ENCODE measurements around the gene GDNF.
A peak's percentile ranks its signal among the peaks of the same experiment; 100 is the strongest.

GDNF gene

DNA sequence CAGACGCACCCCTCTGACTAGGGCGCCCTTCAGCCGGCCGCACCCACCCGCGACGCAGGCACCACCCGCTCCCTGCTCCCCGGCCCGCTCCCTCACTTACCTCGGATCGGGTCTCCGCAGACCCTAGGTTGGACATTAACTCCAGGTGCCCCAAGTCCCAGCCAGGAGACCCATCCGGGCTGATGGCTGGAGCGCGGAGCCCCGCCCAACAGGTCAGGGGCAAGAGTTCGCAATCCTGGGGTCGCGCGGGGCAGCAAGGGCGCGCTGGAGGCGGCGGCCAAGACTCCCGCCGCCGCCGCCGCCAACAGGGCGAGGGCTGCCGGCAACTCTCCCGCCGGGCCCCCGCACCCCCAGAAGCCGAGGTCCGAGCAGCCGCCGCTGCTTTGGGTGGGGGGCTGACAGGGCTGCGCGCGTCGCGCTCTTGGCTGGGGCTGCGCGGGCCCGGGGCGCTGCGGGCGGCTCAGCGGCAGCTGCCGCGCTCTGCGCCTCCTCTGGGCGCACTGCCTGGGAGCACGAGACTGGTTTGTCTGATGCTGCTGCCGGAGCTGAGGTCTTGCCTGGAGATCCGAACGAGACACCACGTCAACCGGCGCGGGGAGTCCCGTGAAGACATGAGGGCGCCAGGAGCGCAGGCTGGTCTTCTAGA, at the start of gene GDNF (continued):
- TF ChIP-seq, protein P1, sequence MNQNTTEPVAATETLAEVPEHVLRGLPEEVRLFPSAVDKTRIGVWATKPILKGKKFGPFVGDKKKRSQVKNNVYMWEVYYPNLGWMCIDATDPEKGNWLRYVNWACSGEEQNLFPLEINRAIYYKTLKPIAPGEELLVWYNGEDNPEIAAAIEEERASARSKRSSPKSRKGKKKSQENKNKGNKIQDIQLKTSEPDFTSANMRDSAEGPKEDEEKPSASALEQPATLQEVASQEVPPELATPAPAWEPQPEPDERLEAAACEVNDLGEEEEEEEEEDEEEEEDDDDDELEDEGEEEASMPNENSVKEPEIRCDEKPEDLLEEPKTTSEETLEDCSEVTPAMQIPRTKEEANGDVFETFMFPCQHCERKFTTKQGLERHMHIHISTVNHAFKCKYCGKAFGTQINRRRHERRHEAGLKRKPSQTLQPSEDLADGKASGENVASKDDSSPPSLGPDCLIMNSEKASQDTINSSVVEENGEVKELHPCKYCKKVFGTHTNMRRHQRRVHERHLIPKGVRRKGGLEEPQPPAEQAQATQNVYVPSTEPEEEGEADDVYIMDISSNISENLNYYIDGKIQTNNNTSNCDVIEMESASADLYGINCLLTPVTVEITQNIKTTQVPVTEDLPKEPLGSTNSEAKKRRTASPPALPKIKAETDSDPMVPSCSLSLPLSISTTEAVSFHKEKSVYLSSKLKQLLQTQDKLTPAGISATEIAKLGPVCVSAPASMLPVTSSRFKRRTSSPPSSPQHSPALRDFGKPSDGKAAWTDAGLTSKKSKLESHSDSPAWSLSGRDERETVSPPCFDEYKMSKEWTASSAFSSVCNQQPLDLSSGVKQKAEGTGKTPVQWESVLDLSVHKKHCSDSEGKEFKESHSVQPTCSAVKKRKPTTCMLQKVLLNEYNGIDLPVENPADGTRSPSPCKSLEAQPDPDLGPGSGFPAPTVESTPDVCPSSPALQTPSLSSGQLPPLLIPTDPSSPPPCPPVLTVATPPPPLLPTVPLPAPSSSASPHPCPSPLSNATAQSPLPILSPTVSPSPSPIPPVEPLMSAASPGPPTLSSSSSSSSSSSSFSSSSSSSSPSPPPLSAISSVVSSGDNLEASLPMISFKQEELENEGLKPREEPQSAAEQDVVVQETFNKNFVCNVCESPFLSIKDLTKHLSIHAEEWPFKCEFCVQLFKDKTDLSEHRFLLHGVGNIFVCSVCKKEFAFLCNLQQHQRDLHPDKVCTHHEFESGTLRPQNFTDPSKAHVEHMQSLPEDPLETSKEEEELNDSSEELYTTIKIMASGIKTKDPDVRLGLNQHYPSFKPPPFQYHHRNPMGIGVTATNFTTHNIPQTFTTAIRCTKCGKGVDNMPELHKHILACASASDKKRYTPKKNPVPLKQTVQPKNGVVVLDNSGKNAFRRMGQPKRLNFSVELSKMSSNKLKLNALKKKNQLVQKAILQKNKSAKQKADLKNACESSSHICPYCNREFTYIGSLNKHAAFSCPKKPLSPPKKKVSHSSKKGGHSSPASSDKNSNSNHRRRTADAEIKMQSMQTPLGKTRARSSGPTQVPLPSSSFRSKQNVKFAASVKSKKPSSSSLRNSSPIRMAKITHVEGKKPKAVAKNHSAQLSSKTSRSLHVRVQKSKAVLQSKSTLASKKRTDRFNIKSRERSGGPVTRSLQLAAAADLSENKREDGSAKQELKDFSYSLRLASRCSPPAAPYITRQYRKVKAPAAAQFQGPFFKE (tag by site-specific recombination; IDR thresholded peaks at IDR 0.05; ENCODE audit: borderline replicate concordance): no peak
- TF ChIP-seq, protein P2, sequence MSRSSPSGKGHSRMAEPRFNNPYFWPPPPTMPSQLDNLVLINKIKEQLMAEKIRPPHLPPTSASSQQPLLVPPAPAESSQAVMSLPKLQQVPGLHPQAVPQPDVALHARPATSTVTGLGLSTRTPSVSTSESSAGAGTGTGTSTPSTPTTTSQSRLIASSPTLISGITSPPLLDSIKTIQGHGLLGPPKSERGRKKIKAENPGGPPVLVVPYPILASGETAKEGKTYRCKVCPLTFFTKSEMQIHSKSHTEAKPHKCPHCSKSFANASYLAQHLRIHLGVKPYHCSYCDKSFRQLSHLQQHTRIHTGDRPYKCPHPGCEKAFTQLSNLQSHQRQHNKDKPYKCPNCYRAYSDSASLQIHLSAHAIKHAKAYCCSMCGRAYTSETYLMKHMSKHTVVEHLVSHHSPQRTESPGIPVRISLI (tag by site-specific recombination; IDR thresholded peaks at IDR 0.05): no peak
- TF ChIP-seq ZBTB8A (tag by site-specific recombination; IDR thresholded peaks at IDR 0.05): no peak
- TF ChIP-seq ZBTB7A (tag by site-specific recombination; IDR thresholded peaks at IDR 0.05; ENCODE audit: low read depth): no peak
- no peak for TF ChIP-seq ZNF121 (tag by site-specific recombination; IDR thresholded peaks at IDR 0.05)
- TF ChIP-seq ZNF426 (tag by site-specific recombination; IDR thresholded peaks at IDR 0.05): no peak
- TF ChIP-seq ZNF530 (tag by site-specific recombination; IDR thresholded peaks at IDR 0.05; ENCODE audit: low read depth): no peak
- 0 out of 2 replicates have a peak, but pooled peaks have one; percentile 26 for TF ChIP-seq ZSCAN30 (tag by site-specific recombination; IDR thresholded peaks at IDR 0.05)
- TF ChIP-seq ZNF561 (tag by site-specific recombination; IDR thresholded peaks at IDR 0.05; ENCODE audit: borderline replicate concordance): peak; percentile 14; the same call in 1 of the 2 replicates
- TF ChIP-seq ZNF184 (tag by site-specific recombination; IDR thresholded peaks at IDR 0.05): 0 out of 2 replicates have a peak, but pooled peaks have one; percentile 20
- 0 out of 2 replicates have a peak, but pooled peaks have one; percentile 49 for TF ChIP-seq ZNF626 (tag by site-specific recombination; IDR thresholded peaks at IDR 0.05)
- TF ChIP-seq, protein P3, sequence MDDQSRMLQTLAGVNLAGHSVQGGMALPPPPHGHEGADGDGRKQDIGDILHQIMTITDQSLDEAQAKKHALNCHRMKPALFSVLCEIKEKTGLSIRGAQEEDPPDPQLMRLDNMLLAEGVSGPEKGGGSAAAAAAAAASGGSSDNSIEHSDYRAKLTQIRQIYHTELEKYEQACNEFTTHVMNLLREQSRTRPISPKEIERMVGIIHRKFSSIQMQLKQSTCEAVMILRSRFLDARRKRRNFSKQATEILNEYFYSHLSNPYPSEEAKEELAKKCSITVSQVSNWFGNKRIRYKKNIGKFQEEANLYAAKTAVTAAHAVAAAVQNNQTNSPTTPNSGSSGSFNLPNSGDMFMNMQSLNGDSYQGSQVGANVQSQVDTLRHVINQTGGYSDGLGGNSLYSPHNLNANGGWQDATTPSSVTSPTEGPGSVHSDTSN (CRISPR knock-in tag; IDR thresholded peaks at IDR 0.05): no peak
- TF ChIP-seq ZNF544 (tag by site-specific recombination; IDR thresholded peaks at IDR 0.05): no peak
- TF ChIP-seq IKZF3 (tag by site-specific recombination; IDR thresholded peaks at IDR 0.05): 0 out of 2 replicates have a peak, but pooled peaks have one; percentile 6
- no peak for TF ChIP-seq ZNF654 (tag by site-specific recombination; IDR thresholded peaks at IDR 0.05; ENCODE audit: low read depth)
- no peak for TF ChIP-seq YY1 (tag by site-specific recombination; IDR thresholded peaks at IDR 0.05)
- TF ChIP-seq WT1 (tag by site-specific recombination; IDR thresholded peaks at IDR 0.05): no peak
- TF ChIP-seq MZF1 (tag by site-specific recombination; IDR thresholded peaks at IDR 0.05; ENCODE audit: borderline replicate concordance): no peak
- TF ChIP-seq ZNF549 (tag by site-specific recombination; IDR thresholded peaks at IDR 0.05): 0 out of 2 replicates have a peak, but pooled peaks have one; percentile 30
- TF ChIP-seq ZNF416 (tag by site-specific recombination; IDR thresholded peaks at IDR 0.05): no peak
- no peak for TF ChIP-seq ZNF433 (tag by site-specific recombination; IDR thresholded peaks at IDR 0.05; ENCODE audit: low read depth)
- peak; percentile 21; the same call in 1 of the 2 replicates for TF ChIP-seq ZNF660 (tag by site-specific recombination; IDR thresholded peaks at IDR 0.05)
- TF ChIP-seq GFI1B (tag by site-specific recombination; IDR thresholded peaks at IDR 0.05): no peak
- TF ChIP-seq ZNF223 (tag by site-specific recombination; IDR thresholded peaks at IDR 0.05): no peak
- TF ChIP-seq ZNF792 (tag by site-specific recombination; IDR thresholded peaks at IDR 0.05): no peak
- TF ChIP-seq, protein P4, sequence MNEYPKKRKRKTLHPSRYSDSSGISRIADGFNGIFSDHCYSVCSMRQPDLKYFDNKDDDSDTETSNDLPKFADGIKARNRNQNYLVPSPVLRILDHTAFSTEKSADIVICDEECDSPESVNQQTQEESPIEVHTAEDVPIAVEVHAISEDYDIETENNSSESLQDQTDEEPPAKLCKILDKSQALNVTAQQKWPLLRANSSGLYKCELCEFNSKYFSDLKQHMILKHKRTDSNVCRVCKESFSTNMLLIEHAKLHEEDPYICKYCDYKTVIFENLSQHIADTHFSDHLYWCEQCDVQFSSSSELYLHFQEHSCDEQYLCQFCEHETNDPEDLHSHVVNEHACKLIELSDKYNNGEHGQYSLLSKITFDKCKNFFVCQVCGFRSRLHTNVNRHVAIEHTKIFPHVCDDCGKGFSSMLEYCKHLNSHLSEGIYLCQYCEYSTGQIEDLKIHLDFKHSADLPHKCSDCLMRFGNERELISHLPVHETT (tag by site-specific recombination; IDR thresholded peaks at IDR 0.05): no peak
- TF ChIP-seq, protein P5, sequence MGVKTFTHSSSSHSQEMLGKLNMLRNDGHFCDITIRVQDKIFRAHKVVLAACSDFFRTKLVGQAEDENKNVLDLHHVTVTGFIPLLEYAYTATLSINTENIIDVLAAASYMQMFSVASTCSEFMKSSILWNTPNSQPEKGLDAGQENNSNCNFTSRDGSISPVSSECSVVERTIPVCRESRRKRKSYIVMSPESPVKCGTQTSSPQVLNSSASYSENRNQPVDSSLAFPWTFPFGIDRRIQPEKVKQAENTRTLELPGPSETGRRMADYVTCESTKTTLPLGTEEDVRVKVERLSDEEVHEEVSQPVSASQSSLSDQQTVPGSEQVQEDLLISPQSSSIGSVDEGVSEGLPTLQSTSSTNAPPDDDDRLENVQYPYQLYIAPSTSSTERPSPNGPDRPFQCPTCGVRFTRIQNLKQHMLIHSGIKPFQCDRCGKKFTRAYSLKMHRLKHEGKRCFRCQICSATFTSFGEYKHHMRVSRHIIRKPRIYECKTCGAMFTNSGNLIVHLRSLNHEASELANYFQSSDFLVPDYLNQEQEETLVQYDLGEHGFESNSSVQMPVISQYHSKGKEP (tag by site-specific recombination; IDR thresholded peaks at IDR 0.05): no peak
- no peak for TF ChIP-seq ZNF664 (tag by site-specific recombination; IDR thresholded peaks at IDR 0.05)
- TF ChIP-seq ZNF311 (tag by site-specific recombination; IDR thresholded peaks at IDR 0.05; ENCODE audit: borderline replicate concordance): no peak
- TF ChIP-seq ZBTB20 (tag by site-specific recombination; IDR thresholded peaks at IDR 0.05): no peak

Measured in HEK293 (cell line).